NCI-H2227 treated with DMSO at 0.1 percent for 48 hours (cell line): ENCODE measurements around the gene KRT7.
"Not testable (repeated sequence)": the region's sequence is repeated elsewhere in the genome, so short reads cannot be mapped to it uniquely, and the experiment has no call there.

Source experiments
- DNase-seq: peaks from one replicate; lab custom pipeline; 2025; lab: John Stamatoyannopoulos, UW

Gene KRT7

DNA sequence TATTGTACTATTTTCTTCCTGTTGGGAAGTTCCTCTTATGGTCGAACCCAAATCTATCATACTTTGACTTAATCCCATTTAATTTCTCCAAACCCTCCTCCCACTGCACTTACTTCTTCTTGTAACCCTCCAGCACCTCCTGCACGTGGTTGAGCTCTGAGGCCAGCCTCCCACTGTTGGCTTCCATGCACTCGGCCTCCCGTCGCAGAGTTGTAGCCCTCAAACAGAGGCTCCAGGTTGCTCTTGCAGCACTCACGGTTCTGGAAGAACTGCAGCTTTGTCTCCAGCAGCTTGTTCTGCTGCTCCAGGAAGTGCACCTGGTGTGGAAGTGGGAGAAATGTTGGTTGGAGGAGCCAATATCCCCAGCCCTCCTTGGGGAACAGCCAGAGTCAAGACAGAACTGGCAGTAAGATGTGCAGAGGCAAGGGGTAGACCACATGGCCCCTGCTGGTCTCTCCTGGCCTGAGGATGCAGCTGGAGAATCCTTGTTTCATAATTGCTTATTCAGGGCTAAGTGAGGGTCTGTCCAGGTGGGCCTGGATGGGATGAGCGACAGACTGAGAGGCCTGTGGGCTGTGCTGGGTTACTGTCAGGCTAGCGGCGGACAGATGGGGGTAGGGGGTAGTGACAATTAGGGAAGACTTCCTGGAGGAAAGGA is 23.0 kb downstream of the KRT7 start:
- no peak for DNase-seq

GRCh38 chr12:52256584-52256935 is 23.5 kb downstream of the KRT7 start:
- DNase-seq: no peak

GRCh38 chr12:52257074-52257551 is 24.1 kb downstream of the KRT7 start:
- DNase-seq: no peak

GRCh38 chr12:52257922-52258321 is 24.9 kb downstream of the KRT7 start:
- not testable (repeated sequence) for DNase-seq

GRCh38 chr12:52258335-52258901 is 25.4 kb downstream of the KRT7 start:
- no peak for DNase-seq

DNA sequence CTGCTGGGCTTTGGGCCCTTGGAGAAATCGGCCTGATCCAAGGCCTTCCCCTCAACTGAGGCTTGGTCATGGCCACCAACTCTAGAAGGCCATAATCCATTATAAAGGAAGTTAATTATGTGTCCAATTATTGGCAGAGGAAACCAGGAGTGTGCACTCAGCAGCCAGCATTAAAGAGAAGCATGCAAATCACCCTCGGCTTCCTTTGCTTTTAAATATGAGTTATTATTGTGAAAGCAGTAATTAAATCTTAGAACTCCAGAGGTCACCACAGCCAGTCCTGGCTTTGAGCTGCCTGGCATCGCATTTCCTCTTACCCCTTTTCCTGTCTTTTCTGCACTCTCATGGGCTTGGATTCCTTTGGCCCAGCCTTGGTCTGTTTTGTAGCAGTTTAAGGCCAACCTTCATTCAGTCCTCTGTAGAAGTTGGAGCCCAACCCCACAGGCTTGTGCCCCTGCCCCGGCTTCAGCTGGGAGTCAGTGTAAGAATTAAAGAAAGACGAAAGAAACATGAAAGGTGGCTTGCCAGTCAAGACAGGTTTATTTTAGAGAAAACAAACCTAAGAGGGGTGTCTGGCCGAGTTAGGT is 26.7 kb downstream of the KRT7 start:
- DNase-seq: no peak

GRCh38 chr12:52260361-52261207 is 27.5 kb downstream of the KRT7 start:
- DNase-seq: no peak

DNA sequence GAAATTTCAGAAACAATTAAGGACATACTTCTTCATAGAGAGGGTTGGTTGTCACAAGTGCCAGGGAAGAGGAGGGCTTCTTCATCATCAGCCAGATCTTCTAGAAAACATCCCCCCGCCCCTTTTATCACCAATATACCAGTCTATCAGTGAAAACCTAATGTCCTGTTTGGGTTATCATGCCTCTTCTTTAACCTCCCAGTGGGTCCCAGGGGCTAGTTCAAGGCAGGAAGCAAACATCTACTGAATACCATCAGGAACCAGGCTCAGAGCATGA is 28.1 kb downstream of the KRT7 start:
- no peak for DNase-seq

DNA sequence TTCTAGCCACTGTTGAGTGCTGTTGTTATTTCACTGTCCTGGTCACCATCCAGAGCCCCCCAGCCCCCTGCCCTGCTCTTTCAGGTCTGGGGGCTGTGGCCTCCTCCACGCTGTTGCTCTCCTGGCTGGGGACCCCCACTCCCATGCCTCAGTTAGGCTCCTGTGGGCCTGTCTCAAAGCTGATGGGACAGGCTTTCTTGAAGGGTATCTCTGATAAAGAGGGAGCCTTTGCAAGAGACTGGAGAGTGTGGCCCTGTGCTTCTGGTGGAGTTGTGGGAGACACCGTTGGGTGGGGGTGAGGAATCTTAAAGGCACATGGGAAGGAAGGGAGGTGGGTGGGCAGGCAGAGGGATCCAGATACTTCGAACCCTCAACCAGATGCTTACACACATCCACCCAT is 29.2 kb downstream of the KRT7 start:
- DNase-seq: no peak

DNA sequence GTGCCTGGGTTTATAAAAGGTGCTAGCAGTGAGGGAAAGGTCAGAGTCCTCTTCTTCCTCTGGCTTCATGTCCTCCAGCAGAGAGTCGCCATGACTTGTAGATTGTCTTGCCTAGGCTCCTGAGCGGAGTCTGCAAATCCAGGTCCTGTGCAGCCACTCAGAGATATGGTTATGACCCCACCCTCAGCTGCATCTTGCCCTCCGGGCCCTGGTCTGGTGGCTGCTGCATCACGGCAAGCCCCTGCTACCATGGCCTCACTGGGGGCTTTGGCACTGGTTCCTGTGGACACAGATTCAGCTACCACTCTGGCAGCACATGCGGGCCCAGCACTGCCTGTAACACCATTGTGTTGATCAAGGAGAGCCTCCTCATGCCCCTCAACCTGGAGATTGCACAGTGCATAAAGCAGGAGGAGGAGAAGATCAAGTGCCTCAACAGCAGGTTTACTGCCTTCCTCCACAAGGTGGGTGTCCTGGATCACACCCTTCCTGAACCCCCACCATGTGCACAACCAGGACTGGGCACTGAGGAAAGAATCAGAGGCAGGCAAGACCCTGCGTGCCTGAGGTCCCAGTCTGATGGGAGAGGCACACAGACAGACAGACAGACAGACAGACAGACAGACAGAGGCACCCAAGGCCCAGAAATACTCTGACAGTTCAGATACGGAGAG is 30.9 kb downstream of the KRT7 start:
- DNase-seq: no peak

DNA sequence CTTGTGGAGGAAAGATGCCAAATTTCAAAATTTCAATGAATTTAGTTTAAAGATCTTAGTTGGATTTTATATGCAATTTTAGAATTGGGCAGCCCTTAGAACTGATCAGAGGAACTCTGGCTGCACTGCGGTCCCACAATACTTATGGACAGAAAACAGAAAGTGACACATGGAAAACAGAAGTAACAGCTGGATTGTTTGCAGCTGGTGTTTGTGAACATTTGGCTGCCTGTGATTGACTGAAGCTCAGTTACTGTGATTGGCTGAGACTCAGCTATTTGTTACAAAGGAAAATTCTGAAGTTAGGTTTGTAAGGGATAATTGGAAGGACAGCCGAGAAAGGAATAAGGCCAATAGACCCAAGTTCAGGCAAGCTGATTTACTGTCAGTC is 31.4 kb downstream of the KRT7 start:
- DNase-seq: no peak

- DNase-seq: no peak
Observed at GRCh38 chr12:52266514-52266913, 33.5 kb downstream of the KRT7 start.

DNA sequence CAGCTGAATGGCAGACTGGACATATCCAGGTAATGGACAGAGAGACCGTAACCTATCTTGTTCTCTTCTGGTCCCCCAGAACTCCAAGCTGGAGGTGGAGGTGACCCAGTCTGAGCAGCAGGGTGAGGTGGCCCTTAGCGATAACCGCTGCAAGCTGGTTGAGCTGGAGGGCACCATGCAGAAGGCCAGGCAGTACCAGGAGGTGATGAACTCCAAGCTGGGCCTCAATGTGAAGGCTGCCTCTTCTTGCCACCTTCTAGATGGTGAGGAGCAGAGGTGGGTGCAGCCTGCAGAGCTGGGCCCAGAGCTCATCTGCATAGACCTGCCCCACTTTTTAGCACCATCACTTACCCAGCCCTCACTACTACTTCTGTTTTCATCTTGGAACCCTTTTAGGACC is 34.2 kb downstream of the KRT7 start:
- no peak for DNase-seq

- no peak for DNase-seq
Observed at GRCh38 chr12:52267699-52268098, 34.7 kb downstream of the KRT7 start.

- no peak for DNase-seq
Observed at GRCh38 chr12:52268212-52268611, 35.2 kb downstream of the KRT7 start.

GRCh38 chr12:52270541-52271070 is 37.6 kb downstream of the KRT7 start:
- no peak for DNase-seq

DNA sequence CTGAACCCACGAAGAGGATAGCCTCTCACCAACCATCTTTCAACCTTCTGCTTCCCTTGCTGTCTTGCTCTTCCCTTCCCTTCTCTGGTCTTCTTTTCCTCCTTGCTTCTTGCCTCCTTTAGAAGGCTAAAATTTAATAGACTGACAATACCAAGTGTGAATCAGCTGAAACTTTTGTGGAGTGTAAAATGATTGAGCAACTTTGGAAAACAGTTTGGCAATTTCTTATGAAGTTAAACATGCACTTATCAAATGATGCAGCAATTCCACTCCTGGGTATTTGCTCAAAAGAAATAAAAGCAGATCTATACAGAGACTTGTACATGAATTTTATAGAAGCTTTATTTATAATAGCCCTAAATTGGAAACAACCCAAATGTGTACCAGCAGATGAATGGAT is 38.1 kb downstream of the KRT7 start:
- DNase-seq: no peak

DNA sequence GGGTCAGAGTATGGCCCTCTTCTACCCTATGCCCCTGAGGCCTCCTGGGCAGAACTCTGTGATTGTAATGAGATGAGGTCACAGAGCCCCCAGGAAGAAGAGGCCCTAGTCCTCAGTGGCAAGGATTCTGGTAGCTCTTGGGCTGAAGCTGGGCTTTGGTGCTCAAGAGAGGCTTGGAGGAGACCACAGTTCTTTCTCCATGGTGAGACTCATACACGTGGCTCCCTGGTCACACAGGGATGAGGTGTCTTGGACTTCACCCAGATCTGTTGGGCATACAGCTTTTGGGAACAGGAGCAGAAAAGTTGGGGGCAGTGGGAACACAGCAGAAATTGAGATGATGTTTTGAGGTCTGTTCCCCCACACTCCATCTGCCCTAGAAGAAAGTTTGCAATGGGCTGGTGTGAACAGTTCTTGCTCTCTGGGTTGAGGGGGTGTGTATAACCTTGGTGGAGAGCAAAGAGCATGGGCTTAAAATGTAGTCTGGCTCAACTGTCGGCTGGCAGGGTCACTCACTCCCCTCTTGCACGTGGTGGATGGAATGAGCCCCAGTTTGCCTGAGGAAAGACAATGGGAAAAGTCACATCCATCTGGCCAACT is 41.6 kb downstream of the KRT7 start, which contains the start of gene KRT86:
Gene KRT86, plus strand, starts transcription at position 125 of the 600 bp plus-strand sequence. CDS start 27,272 bp downstream, outside the sequence.
- no peak for DNase-seq

DNA sequence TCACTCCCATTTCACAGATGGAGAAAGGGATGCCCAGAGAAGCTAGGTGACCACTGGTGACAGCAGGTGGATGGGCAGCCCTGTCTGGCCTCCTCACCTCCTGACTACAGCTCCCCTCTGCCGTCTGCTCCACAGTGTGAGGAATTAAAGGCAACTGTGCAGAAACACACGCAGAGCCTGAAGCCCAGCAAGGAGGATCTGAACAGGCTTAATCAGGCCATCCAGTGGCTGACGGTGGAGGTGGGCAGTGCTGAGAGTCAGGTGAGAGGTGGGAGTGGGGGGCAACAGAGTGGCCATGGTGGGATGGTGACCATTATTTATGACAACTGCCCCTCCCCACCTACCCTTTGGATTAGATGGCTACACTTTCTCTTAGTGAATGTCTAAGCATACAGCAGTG is 42.6 kb downstream of the KRT7 start:
- no peak for DNase-seq

GRCh38 chr12:52277486-52278245 is 44.6 kb downstream of the KRT7 start:
- no peak for DNase-seq
